Measurements from ENCODE around the gene RSPO4.

GRCh38 chr20:995170-995569 is 6.9 kb downstream of the RSPO4 start:
- TF ChIP-seq EZH2 (IDR thresholded peaks at IDR 0.05; ENCODE audit: borderline replicate concordance, low read depth, low read length, poor library complexity, severe bottlenecking) (no peak), CTCF (conservative IDR thresholded peaks at IDR 0.05; ENCODE audit: low read depth, low read length) (no peak)
